Fibroblast of mammary gland (primary cell): ENCODE results near the gene PDGFA.
A peak's percentile ranks its signal among the peaks of the same experiment; 100 is the strongest.

Source experiments
- DNase-seq: peaks from one replicate; pipeline ENCODE4 v3.0.0-alpha.2; 2010; ENCODE audit warnings: low read depth
- H3K4me3 ChIP-seq: 2 replicates; pipeline ENCODE4 v1.5.1; 2011; ENCODE audit warnings: low read depth, mild to moderate bottlenecking, low read length, moderate library complexity; ENCODE audit not compliant: control insufficient read depth
- CTCF ChIP-seq: conservative IDR thresholded peaks from 2 replicates; pipeline ENCODE4 v1.5.1; 2011; ENCODE audit warnings: low read depth, low read length, inconsistent platforms; ENCODE audit not compliant: control insufficient read depth, insufficient read depth

PDGFA gene

GRCh38 chr7:486216-486743 lies 33.4 kb downstream of the PDGFA start:
- H3K4me3 ChIP-seq = no peak overlapping the region
- TF ChIP-seq CTCF = no peak
- DNase-seq = no peak

DNA sequence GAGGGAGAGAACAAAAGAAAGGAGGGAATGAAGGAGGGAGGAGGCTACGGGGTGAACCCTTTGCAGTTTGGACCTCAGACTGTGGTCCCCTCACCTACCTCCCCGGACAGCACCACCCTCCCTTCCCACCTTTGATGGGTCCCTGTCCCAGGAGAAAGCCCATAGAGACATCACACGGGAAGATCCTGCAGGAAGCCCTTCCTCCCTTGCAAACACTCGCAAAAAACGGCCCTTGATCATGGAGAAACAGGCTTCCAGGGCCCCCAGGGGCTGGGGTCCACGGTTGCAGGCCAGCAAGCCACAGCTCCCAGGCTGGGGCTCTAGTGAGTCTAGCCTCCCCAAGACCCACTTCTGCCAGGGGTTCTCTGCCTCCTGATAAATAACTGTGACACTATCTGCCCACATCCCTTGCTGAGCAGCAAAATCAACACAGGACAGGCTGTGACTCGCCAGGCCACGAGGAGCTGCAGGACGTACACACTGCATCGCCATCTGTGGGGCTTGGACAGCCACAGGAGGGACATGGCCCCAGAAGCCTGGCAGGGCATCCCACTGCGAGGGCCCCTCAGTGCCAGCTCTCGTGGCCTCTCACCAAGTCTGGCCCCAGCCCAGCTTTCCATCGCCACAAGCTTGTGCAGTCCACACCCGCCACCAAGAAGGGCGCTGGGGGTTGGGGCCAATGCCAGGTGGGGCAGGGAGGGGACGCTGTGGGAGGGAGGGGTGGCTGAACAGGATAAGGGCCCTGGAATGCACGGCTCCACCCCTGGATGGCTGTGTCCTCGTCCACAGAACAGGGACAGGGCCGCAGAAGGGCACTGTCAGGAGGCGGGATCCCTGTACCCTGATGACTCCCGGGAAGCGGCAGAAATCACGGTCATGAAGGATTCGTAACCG lies 34.2 kb downstream of the PDGFA start:
- DNase-seq = peak; percentile 5
- no peak overlapping the region for H3K4me3 ChIP-seq
- no peak for TF ChIP-seq CTCF

- no peak for DNase-seq
- no peak overlapping the region for H3K4me3 ChIP-seq
- no peak for TF ChIP-seq CTCF
Measured at GRCh38 chr7:484356-485101, 35.1 kb downstream of the PDGFA start.

DNA sequence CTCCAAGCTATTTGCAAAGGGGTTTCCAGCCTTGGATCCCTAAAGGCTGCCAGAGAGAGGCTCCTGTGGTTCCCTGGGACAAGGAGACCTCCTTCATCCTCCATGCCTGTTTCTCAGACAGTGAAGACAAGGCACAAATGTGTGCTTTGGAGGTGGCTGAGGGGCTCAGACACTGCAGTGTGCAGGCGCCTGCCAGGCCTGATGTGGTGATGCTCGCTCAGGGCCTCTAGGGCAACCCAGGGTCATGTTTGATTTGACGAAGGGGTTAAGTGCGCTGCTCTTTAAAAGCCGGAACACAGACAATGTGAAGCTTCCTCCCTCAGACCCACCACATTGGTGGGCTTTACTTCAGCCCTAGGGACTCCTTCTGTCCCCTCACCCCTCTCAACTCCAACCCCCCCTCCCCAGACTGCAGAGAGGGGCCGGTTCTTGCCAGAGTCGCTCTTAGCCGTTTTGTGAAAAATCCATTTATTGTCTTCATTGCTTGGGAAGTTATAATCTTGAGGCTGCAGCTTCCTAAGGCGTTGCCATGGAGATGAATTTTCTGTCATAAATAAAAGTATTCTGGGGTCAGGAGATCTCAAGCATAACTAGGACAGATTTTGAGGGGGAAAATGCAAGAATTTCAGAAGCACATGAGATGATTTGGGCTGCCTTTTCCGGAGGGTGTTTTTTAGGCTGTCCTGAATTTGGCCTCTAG lies 35.8 kb downstream of the PDGFA start:
- no peak for DNase-seq
- no peak overlapping the region for H3K4me3 ChIP-seq
- no peak for TF ChIP-seq CTCF

- no peak for DNase-seq
- no peak overlapping the region for H3K4me3 ChIP-seq
- TF ChIP-seq CTCF = no peak
Measured at GRCh38 chr7:482521-483083, 37.0 kb downstream of the PDGFA start.

DNA sequence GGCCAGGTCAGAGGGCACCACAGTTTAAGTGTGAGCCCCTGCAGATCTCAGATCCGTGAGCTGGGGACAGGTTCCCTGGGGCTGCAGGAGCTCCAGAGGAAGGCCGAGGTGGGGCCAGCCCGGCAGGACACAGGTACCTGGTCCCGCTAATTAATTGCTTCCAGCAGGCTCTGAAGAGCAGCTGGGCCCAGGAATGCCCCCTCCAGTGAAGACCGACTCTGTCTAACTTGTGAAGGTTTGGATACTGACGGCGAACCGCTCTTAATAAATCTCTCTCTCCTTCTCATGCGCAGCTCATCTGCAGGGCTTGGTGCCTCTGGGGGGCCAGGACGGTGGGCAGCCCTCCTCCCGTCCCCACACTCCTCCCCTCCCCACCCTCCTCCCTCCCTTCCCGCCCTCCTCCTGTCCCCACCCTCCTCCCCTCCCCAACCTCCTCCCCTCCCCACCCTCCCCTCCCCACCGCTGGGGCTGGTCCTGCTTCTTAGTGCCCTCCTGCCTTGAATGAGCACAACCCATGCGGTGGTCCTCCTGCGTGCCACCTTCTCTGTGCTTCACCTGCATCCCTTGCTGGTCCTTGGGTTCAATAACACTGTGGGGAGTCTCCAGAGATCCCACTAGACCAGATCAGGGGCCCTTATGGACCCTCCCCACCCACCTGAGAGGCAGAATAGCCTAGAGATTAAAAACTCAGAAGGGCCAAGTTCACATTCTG lies 38.3 kb downstream of the PDGFA start:
- no peak for DNase-seq
- no peak for TF ChIP-seq CTCF

More for the DNA sequence above, 38.3 kb downstream of the PDGFA start:
- H3K4me3 ChIP-seq = no peak overlapping the region
